Renal pelvis (tissue), 12 donors: ENCODE results near the gene FKBP2. TPM values are rescaled to one million over a fixed set of nuclear protein-coding genes. Genes with fewer than 3 reads are reported as not detected.
A peak's percentile ranks its signal among the peaks of the same experiment; 100 is the strongest.

Source experiments
- DNase-seq: peaks from one replicate; pipeline ENCODE4 v3.0.0-alpha.2; 2013
- long read RNA-seq, 16 experiments: transcript quantifications; one replicate each; lab custom pipeline, GENCODE V29; 2026
- polyA plus RNA-seq, 3 donors: library from polyadenylated mRNA; unstranded; fragments of 120-200 nt; gene quantifications; one replicate each; pipeline ENCODE4 v1.2.1, GENCODE V29; 2013; ENCODE audit not compliant: insufficient read length in 3 of 3

Gene FKBP2
- polyA plus RNA-seq, result 100 to 1,000 TPM in 2 of 3 donors, 10 to 100 TPM in 1; 98.7 to 122 (median 101) TPM
- long read RNA-seq, donor 1, transcript FKBP2-201 (6 exons, 657 nt), result major isoform, 69 of 120 reads
- long read RNA-seq, donor 1, transcript FKBP2-202 (6 exons, 1,002 nt), result minor isoform, 10 of 120 reads
- long read RNA-seq, donor 1, partial matches to known transcripts, result 25 of 120 reads
- long read RNA-seq, donor 1, other reads (novel, unspliced or antisense), result 11 of 120 reads
- long read RNA-seq, donor 2, transcript FKBP2-201 (6 exons, 657 nt), result major isoform, 68 of 117 reads
- long read RNA-seq, donor 2, transcript FKBP2-202 (6 exons, 1,002 nt), result minor isoform, 14 of 117 reads
- long read RNA-seq, donor 2, transcript FKBP2-203 (6 exons, 613 nt), result minor isoform, 8 of 117 reads
- long read RNA-seq, donor 2, partial matches to known transcripts, result 27 of 117 reads
- long read RNA-seq, donor 2, other reads (novel, unspliced or antisense), result 0 of 117 reads
- long read RNA-seq, donor 3, transcript FKBP2-202 (6 exons, 1,002 nt), result minor isoform, 8 of 122 reads
- long read RNA-seq, donor 3, transcript FKBP2-201 (6 exons, 657 nt), result major isoform, 62 of 122 reads
- long read RNA-seq, donor 3, partial matches to known transcripts, result 48 of 122 reads
- long read RNA-seq, donor 3, other reads (novel, unspliced or antisense), result 0 of 122 reads
- long read RNA-seq, donor 4, transcript FKBP2-201 (6 exons, 657 nt), result major isoform, 84 of 151 reads
- long read RNA-seq, donor 4, transcript FKBP2-202 (6 exons, 1,002 nt), result minor isoform, 13 of 151 reads
- long read RNA-seq, donor 4, transcript FKBP2-203 (6 exons, 613 nt), result minor isoform, 5 of 151 reads
- long read RNA-seq, donor 4, partial matches to known transcripts, result 39 of 151 reads
- long read RNA-seq, donor 4, other reads (novel, unspliced or antisense), result 10 of 151 reads
- long read RNA-seq, donor 5, transcript FKBP2-201 (6 exons, 657 nt), result major isoform, 44 of 66 reads
- long read RNA-seq, donor 5, partial matches to known transcripts, result 20 of 66 reads
- long read RNA-seq, donor 5, other reads (novel, unspliced or antisense), result 0 of 66 reads
- long read RNA-seq, donor 6, transcript FKBP2-201 (6 exons, 657 nt), result major isoform, 49 of 96 reads
- long read RNA-seq, donor 6, transcript FKBP2-203 (6 exons, 613 nt), result minor isoform, 7 of 96 reads
- long read RNA-seq, donor 6, transcript FKBP2-202 (6 exons, 1,002 nt), result minor isoform, 11 of 96 reads
- long read RNA-seq, donor 6, partial matches to known transcripts, result 29 of 96 reads
- long read RNA-seq, donor 6, other reads (novel, unspliced or antisense), result 0 of 96 reads
- long read RNA-seq, donor 7, transcript FKBP2-201 (6 exons, 657 nt), result major isoform, 59 of 124 reads
- long read RNA-seq, donor 7, transcript FKBP2-202 (6 exons, 1,002 nt), result minor isoform, 9 of 124 reads
- long read RNA-seq, donor 7, partial matches to known transcripts, result 53 of 124 reads
- long read RNA-seq, donor 7, other reads (novel, unspliced or antisense), result 0 of 124 reads
- long read RNA-seq, donor 8, transcript FKBP2-201 (6 exons, 657 nt), result major isoform, 30 of 51 reads
- long read RNA-seq, donor 8, transcript FKBP2-202 (6 exons, 1,002 nt), result minor isoform, 5 of 51 reads
- long read RNA-seq, donor 8, partial matches to known transcripts, result 15 of 51 reads
- long read RNA-seq, donor 8, other reads (novel, unspliced or antisense), result 0 of 51 reads
- long read RNA-seq, donor 9, transcript FKBP2-202 (6 exons, 1,002 nt), result minor isoform, 15 of 144 reads
- long read RNA-seq, donor 9, transcript FKBP2-201 (6 exons, 657 nt), result major isoform, 63 of 144 reads
- long read RNA-seq, donor 9, partial matches to known transcripts, result 45 of 144 reads
- long read RNA-seq, donor 9, other reads (novel, unspliced or antisense), result 17 of 144 reads
- long read RNA-seq, donor 10, transcript FKBP2-201 (6 exons, 657 nt), result major isoform, 52 of 110 reads
- long read RNA-seq, donor 10, transcript FKBP2-202 (6 exons, 1,002 nt), result minor isoform, 10 of 110 reads
- long read RNA-seq, donor 10, partial matches to known transcripts, result 32 of 110 reads
- long read RNA-seq, donor 10, other reads (novel, unspliced or antisense), result 11 of 110 reads
- long read RNA-seq, donor 11, transcript FKBP2-201 (6 exons, 657 nt), result major isoform, 51 of 78 reads
- long read RNA-seq, donor 11, transcript FKBP2-202 (6 exons, 1,002 nt), result minor isoform, 5 of 78 reads
- long read RNA-seq, donor 11, partial matches to known transcripts, result 19 of 78 reads
- long read RNA-seq, donor 11, other reads (novel, unspliced or antisense), result 0 of 78 reads
- long read RNA-seq, donor 12, transcript FKBP2-201 (6 exons, 657 nt), result major isoform, 95 of 146 reads
- long read RNA-seq, donor 12, transcript FKBP2-203 (6 exons, 613 nt), result minor isoform, 5 of 146 reads
- long read RNA-seq, donor 12, transcript FKBP2-202 (6 exons, 1,002 nt), result minor isoform, 14 of 146 reads
- long read RNA-seq, donor 12, partial matches to known transcripts, result 27 of 146 reads
- long read RNA-seq, donor 12, other reads (novel, unspliced or antisense), result 5 of 146 reads
- long read RNA-seq, donor 13, transcript FKBP2-201 (6 exons, 657 nt), result major isoform, 45 of 93 reads
- long read RNA-seq, donor 13, transcript FKBP2-202 (6 exons, 1,002 nt), result minor isoform, 8 of 93 reads
- long read RNA-seq, donor 13, partial matches to known transcripts, result 39 of 93 reads
- long read RNA-seq, donor 13, other reads (novel, unspliced or antisense), result 0 of 93 reads
- long read RNA-seq, donor 14, result 0 reads
- long read RNA-seq, donor 15, transcript FKBP2-203 (6 exons, 613 nt), result minor isoform, 12 of 175 reads
- long read RNA-seq, donor 15, transcript FKBP2-201 (6 exons, 657 nt), result major isoform, 83 of 175 reads
- long read RNA-seq, donor 15, transcript FKBP2-202 (6 exons, 1,002 nt), result minor isoform, 19 of 175 reads
- long read RNA-seq, donor 15, partial matches to known transcripts, result 47 of 175 reads
- long read RNA-seq, donor 15, other reads (novel, unspliced or antisense), result 14 of 175 reads
- long read RNA-seq, donor 16, transcript FKBP2-202 (6 exons, 1,002 nt), result minor isoform, 7 of 144 reads
- long read RNA-seq, donor 16, transcript FKBP2-201 (6 exons, 657 nt), result major isoform, 71 of 144 reads
- long read RNA-seq, donor 16, partial matches to known transcripts, result 50 of 144 reads
- long read RNA-seq, donor 16, other reads (novel, unspliced or antisense), result 12 of 144 reads

DNA sequence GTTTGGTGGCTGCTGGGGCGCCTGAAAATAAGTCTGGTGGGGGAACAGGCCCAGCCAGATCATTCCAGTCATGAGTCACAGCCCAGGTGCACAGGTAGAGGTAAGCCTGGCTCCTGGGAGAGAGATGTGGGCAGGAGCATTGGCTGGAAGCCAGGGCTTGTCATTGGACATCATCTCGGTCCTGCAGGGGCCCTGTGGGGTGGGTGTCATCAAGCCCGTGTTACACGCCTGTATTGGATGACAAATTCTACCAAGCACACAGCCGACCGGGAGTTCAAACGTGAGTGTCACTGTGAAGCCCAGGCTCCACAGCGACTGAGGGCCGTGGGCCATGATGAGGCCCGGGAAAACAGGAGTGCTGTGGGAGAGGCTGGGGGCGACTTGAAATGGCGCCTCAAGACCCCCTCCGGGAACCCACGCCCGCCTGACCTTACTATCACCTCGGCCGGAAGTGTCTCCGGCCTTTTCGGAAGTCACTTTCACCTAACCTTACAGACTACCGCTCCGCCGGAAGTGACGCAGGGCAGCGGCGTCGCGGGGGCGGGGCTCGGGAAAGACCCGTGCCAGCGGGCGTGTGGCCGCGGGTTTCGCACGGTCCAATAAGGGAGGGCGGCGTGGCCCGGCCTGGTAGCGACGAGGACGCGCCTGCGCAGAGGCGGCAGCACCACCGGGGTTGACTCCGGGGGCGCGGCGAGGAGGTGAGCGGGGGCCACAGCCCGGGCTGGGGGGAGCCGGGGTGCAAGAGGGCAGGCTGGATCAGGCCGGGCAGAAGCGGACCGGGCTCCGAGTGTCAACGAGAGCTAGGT is at the start of gene FKBP2:
TSS of gene FKBP2 (plus strand) at position 661 of the 806 bp plus-strand sequence. CDS start 1,293 bp downstream, outside the sequence.
- peak; percentile 96 for DNase-seq

- DNase-seq, result no peak
These were observed 48.5 kb upstream of the FKBP2 start for GRCh38 chr11:64192434-64192833.

DNA sequence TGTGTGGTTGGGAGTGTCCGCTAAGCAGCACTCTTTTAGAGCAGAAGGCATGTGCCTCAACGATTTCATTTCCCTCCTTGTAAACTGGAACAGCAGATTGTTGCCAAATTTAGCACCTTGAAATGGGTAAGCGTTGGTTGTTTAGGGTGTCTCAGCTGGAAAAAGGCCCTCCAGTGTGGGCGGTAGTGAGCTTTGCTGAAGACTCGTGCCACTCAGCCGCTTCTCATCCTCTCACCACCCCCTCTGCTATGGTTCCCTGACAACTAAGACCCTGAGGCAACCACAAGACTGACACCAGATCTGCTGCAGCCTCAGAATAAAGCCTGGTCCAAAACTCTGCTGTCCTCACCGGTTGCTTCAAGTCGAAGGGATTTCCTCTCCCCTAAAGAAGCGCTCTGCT is 44.3 kb upstream of the FKBP2 start:
- DNase-seq, result no peak

DNA sequence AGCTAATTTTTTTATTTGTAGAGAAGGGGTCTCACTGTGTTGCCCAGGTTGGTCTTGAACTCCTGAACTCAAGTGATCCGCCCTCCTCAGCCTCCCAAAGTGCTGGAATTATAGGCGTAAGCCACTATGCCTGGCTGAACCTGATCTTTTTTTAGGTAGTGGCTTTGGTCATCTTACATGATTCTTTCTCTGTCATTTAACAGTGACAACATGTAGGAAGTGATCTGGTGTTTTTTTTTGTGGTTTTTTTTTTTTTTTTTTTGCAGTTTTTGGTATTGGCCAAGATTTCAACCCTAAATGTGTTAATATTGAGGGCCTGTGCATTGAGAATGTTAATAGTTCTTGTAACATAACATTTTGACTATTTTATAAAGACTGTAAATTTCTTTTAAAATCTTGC is 42.4 kb upstream of the FKBP2 start:
- DNase-seq, result no peak

DNA sequence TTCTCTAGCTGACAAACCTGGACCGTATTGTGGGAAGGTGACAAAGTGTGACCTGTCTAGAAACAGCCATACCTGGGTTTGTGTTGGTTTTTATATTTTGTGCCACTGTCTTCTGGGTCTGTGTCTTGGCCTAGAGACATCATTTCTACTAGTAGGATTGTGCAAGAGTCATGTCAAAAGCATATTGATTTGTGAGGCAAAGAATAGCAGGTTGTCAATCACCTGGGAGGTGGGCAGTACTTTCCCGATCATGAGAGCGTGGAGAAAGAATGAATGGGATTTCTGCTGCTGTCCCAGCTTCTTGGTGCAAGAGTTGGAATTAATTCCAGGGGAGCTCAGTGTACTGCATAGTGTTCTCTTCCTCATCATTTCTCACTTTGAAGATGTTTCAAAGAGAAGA is 39.4 kb upstream of the FKBP2 start:
- DNase-seq, result no peak

DNA sequence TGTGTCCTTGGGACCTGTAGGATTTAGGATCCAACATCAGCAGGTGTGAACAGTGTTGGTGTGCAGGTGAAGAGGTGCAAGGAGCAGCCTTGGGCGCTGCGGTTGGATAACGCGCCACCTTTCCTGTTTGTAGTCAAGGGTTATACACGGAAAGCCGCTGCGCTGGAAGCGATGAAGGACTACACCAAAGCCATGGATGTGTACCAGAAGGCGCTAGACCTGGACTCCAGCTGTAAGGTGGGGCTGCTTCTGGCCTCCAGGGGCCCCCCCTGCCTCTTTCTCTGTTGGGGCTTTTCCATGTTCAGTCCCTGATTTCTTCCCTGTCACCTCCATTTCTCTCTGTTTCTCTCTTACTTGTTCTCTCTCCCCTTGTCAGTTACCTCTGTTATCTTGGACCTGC is 37.9 kb upstream of the FKBP2 start:
- no peak for DNase-seq

DNA sequence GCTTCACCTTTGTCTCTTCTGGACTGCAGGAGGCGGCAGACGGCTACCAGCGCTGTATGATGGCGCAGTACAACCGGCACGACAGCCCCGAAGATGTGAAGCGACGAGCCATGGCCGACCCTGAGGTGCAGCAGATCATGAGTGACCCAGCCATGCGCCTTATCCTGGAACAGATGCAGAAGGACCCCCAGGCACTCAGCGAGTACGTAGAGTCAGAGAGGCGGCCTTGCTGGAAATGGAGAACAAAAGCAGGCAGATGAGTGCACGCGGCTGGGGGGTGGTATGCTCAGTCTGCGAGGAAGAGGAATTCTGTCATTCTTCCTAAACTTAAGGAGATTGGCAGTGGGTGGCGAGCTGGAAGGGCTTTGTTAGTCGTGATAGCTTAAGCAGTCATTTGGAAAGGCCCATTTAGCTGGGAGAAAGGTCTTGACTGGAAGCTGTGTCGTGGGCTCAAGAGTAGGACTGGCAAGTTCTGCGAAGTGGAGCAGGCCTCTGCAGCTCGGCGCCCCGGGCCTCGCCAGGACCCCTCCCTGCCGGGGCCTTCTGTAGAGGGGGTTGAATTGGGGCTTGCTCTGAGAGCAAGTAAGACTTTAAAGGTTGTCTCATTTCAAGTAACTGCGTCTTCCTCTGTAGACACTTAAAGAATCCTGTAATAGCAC is 37.3 kb upstream of the FKBP2 start:
- no peak for DNase-seq

DNA sequence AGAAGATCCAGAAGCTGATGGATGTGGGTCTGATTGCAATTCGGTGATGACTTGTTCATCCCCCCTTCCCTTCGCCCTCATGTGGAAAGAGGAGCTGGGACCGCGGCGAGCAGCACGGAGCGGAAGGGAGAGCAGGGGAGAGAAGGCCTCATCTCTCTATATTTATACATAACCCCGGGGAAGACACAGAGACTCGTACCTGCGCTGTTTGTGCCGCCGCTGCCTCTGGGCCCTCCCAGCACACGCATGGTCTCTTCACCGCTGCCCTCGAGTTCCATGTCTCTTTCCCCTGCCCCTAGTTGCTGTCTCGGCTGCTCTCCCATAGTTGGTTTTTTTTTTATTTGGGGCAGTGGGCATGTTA is 36.8 kb upstream of the FKBP2 start:
- DNase-seq, result no peak

DNA sequence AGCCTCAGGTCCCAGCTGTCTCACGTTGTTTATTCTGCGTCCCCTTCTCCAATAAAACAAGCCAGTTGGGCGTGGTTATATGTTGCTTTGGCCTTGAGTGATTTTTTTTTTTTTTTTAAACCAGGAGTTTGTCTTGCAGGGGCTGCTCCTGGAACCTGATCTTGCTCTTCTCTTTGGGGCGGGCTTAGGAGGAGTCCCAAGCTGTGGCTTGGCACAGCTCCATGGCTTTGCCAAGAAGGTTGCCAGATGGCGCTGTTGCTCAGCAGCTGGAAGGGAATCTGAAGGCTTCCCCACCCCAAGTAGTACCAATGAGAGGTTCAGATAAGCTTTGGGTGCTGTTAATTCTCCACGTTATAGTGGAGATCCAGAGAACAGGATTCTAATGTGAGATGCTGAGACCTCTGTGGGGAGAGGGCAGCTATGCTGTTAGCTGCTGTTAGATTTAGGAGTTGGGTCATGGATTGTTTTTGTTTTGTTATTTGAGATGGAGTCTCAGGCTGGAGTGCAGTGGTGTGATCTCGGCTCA is 36.4 kb upstream of the FKBP2 start:
- peak; percentile 90 for DNase-seq

GRCh38 chr11:64206457-64207255 is 34.2 kb upstream of the FKBP2 start, which contains the start of gene FERMT3:
Gene FERMT3, plus strand, starts transcription at chr11:64206721. Its CDS starts 644 bp downstream, at chr11:64207365.
- DNase-seq, result no peak

- DNase-seq, result peak; percentile 40
These were observed 33.4 kb upstream of the FKBP2 start for GRCh38 chr11:64207256-64208085.

DNA sequence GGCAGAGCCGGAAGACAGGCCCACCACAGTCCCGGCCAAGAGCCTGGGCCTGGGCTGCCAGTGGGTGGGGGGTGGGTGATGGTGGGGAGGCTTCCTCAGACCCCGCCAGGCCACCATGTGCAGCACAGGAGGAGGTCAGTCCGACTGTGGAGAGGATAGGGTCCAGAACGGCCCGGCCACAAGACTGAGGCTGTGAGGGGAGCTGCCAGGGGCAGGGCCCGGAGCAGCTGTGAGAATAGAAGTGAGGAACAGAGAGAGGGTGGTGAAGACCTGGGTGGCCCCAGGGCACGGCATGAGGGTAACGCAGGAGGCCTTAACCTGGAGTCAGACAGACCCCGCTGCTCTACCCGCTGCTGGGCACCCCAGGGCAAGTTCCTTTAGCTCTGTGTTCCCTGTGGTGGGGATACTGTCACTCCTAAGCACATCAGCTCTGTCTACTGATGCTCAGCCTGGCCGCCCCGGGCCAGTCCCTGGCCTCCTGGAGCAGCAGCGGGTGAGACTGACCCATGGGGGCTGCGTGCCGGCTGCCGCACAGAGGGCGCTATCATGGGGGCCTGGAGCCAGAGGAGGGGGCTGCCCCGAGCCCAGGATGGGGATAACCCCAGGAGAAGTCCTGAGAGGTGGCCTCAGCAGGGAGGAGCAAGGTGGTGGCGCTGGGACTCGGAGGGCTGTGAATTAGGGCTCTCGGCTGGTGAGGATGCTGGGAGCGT is 32.7 kb upstream of the FKBP2 start:
- no peak for DNase-seq

DNA sequence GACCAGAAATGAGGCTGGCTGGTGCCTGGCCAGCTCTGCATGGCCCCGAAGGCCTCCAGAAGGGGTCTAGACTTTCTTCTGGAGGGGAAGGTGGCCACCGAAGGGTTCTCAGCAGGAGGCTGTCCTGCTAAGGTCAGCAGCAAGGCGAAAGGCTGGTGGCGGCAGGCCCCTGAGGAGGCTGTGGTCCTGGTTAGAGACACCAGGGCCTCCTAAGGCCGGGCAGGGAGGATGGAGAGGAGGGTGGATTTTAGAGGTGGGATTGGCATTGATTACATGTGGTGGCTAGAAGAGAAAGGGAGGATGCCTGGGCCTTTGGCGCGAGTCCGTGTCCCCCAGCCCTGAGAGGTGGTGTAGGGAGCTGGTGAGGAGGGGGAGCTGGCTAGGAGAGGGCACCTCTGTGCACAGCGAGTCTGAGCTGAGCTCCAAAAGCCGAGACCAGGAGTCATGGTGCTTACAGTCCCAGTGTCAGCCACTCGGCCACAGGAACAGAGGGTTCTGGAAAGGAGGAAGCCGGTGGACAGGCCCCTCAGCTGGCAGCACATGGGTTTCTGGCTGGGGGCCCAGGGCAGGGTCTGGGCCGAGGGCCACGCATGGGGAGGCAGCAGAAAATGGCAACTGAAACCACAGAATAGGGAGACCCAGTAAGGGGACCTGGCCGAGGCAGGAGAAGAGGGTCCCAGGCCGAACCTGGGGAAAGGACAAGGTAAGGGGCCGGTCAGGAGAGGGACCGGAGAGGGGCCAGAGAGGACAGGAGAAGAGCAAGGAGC is 31.9 kb upstream of the FKBP2 start:
- DNase-seq, result no peak
